Measurements from ENCODE around the gene BTBD9.

BTBD9 gene

DNA sequence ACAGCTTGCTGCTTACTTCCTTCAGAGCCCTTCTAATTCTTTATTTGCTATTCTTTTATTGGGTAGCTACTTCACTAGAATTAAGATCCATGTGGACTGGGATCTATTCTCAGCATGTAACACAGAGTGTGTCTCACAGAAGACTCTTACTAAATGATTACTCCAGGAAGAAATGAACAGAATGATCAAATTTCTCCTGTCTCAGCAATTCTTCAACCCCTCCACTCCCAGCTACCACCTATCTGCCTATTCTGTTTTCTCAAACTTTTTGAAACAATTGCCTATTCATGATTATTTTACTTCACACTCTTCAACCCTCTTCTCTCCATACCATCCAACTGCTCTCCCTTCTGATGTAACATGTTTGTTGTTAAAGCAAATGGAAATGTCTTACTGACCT lies 132.6 kb downstream of the BTBD9 start:
- H3K27ac Mint-ChIP-seq = no peak overlapping the region
- H3K4me1 Mint-ChIP-seq (ENCODE audit: low read depth) = no peaks in the 10 kb centered on the region
- no peak overlapping the region for H3K4me3 Mint-ChIP-seq
- H3K9me3 Mint-ChIP-seq = no peaks in the 10 kb centered on the region
- no peaks in the 10 kb centered on the region for H3K36me3 Mint-ChIP-seq (ENCODE audit: low read depth)
- H3K27me3 Mint-ChIP-seq (ENCODE audit: low read depth) = no peaks in the 10 kb centered on the region

GRCh38 chr6:38505826-38506225 lies 133.9 kb downstream of the BTBD9 start:
- Mint-ChIP-seq H3K4me3 (no peak overlapping the region), H3K9me3 (no peaks in the 10 kb centered on the region), H3K4me1 (ENCODE audit: low read depth) (no peaks in the 10 kb centered on the region), H3K27ac (no peak overlapping the region), H3K27me3 (ENCODE audit: low read depth) (no peaks in the 10 kb centered on the region), H3K36me3 (ENCODE audit: low read depth) (no peaks in the 10 kb centered on the region)

DNA sequence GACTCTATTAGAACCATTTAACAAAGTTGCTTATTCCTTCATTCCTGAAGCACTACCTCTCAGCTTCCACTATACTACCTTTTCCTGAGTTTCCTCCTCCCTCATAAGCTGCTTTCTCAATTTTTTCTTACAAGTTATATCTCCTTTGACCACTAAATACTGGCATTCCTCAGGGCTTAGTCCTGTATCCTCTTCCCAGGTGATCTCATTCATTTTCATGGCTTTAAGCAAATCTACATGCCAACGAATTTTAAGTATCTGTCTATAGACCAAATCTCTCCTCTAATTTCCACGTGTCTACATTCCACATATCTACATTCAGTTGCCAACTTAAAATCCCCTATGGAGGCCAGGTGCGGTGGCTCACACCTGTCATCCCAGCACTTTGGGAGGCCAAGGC lies 134.7 kb downstream of the BTBD9 start:
- Mint-ChIP-seq H3K4me3 (no peak overlapping the region), H3K27me3 (ENCODE audit: low read depth) (no peaks in the 10 kb centered on the region)

DNA sequence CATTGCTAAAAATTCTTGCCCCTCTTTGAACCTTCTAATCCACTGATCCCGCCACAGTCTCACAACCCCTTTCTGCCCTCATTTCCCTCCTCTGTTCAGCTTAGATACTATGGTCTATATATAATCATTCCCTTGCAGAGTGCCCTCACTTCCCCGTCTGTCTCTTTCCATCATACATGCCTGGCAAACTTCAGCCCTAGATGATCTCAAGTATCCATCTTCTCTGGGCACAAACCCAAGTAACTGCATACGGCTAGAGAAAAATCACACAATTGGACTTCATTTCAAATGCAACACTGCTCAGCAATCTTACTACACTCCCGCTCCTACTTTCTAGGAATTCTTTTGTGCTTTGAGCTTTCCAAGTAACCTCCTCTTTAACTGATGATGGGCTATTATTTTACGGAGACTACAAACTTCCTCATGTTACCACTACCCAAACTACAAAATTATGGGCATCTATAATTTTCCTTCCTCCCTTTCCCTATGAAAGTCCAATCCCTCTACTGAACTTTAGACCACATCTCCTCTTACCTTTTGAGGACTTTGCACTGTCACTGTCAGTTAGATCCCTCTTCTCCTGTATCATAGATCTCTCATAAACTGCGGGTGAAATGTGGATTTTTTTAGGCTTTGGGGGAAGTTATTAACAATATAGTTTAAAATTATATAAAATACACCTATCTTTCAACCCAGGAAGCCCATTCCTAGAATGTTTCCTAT lies 135.6 kb downstream of the BTBD9 start:
- no peak overlapping the region for H3K4me3 Mint-ChIP-seq
- no peaks in the 10 kb centered on the region for H3K9me3 Mint-ChIP-seq
- H3K27ac Mint-ChIP-seq = no peak overlapping the region
- H3K27me3 Mint-ChIP-seq (ENCODE audit: low read depth) = no peaks in the 10 kb centered on the region
- H3K4me1 Mint-ChIP-seq (ENCODE audit: low read depth) = no peaks in the 10 kb centered on the region
- H3K36me3 Mint-ChIP-seq (ENCODE audit: low read depth) = no peaks in the 10 kb centered on the region

More for the DNA sequence above, 134.7 kb downstream of the BTBD9 start:
- Mint-ChIP-seq H3K27ac (no peak overlapping the region), H3K4me1 (ENCODE audit: low read depth) (no peaks in the 10 kb centered on the region), H3K36me3 (ENCODE audit: low read depth) (no peaks in the 10 kb centered on the region), H3K9me3 (no peaks in the 10 kb centered on the region)

- Mint-ChIP-seq H3K36me3 (ENCODE audit: low read depth) (no peaks in the 10 kb centered on the region), H3K4me3 (no peak overlapping the region), H3K27ac (no peak overlapping the region), H3K9me3 (no peaks in the 10 kb centered on the region), H3K27me3 (ENCODE audit: low read depth) (no peaks in the 10 kb centered on the region), H3K4me1 (ENCODE audit: low read depth) (no peaks in the 10 kb centered on the region)
These were observed 136.5 kb downstream of the BTBD9 start for GRCh38 chr6:38503032-38503773.

DNA sequence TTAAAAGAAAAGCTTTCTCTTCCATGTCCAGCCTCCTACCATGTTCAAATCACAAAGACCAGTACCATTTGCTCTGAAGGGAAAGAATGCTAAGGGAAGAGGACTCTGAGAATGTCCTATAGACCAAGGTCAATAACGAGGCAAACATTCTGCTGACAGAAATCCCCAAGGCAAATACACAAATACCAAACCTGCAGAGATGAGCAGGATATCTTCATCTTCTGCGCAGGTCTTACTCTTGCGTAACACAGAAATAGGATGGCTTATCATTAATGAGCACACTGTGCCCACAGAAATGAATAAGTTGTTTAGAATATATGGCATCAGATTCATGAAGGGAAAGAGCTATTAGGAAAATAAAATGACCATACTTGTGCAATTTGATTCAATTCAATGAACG lies 137.3 kb downstream of the BTBD9 start:
- Mint-ChIP-seq H3K4me3 (no peak overlapping the region), H3K27me3 (ENCODE audit: low read depth) (no peaks in the 10 kb centered on the region), H3K4me1 (ENCODE audit: low read depth) (no peaks in the 10 kb centered on the region), H3K9me3 (no peaks in the 10 kb centered on the region), H3K27ac (no peak overlapping the region), H3K36me3 (ENCODE audit: low read depth) (no peaks in the 10 kb centered on the region)

GRCh38 chr6:38501931-38502330 lies 137.8 kb downstream of the BTBD9 start:
- H3K27ac Mint-ChIP-seq = no peak overlapping the region
- no peaks in the 10 kb centered on the region for H3K4me1 Mint-ChIP-seq (ENCODE audit: low read depth)
- H3K27me3 Mint-ChIP-seq (ENCODE audit: low read depth) = no peaks in the 10 kb centered on the region
- no peaks in the 10 kb centered on the region for H3K36me3 Mint-ChIP-seq (ENCODE audit: low read depth)
- no peak overlapping the region for H3K4me3 Mint-ChIP-seq
- H3K9me3 Mint-ChIP-seq = no peaks in the 10 kb centered on the region

DNA sequence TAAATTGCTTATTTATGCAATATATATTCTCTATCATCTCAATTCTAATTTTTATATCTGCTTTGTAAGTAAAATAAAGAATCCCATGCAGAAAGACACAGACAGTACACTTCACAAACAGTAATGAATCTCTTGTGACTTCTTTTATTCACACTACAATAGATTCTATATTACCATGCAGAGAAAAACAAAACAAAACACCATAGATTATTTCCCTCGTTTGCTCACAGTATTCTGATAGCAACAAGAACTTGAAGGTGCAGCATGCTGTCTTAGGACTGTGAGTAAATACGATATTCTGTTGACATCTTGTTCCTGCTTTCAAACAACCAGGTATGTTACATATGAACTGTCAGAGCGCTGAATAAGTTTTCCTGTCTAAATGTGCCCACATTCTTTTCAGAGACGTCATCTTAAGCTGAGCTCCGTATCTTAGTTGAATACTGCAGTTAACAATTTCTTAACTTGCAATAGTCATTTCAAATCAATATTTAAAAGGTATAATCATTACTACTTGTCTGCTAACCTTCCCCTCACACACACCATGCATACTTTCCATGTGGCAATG lies 140.1 kb downstream of the BTBD9 start:
- no peaks in the 10 kb centered on the region for H3K4me1 Mint-ChIP-seq (ENCODE audit: low read depth)
- no peaks in the 10 kb centered on the region for H3K27me3 Mint-ChIP-seq (ENCODE audit: low read depth)
- no peak overlapping the region for H3K4me3 Mint-ChIP-seq
- H3K27ac Mint-ChIP-seq = no peak overlapping the region
- no peaks in the 10 kb centered on the region for H3K36me3 Mint-ChIP-seq (ENCODE audit: low read depth)
- H3K9me3 Mint-ChIP-seq = no peaks in the 10 kb centered on the region

- no peaks in the 10 kb centered on the region for H3K27me3 Mint-ChIP-seq (ENCODE audit: low read depth)
- no peaks in the 10 kb centered on the region for H3K4me1 Mint-ChIP-seq (ENCODE audit: low read depth)
- no peaks in the 10 kb centered on the region for H3K36me3 Mint-ChIP-seq (ENCODE audit: low read depth)
- no peaks in the 10 kb centered on the region for H3K9me3 Mint-ChIP-seq
- H3K27ac Mint-ChIP-seq = no peak overlapping the region
- H3K4me3 Mint-ChIP-seq = no peak overlapping the region
These were observed 140.8 kb downstream of the BTBD9 start for GRCh38 chr6:38498805-38499445.

GRCh38 chr6:38498085-38498484 lies 141.6 kb downstream of the BTBD9 start:
- Mint-ChIP-seq H3K4me1 (ENCODE audit: low read depth) (no peaks in the 10 kb centered on the region), H3K9me3 (no peaks in the 10 kb centered on the region), H3K36me3 (ENCODE audit: low read depth) (no peaks in the 10 kb centered on the region), H3K27me3 (ENCODE audit: low read depth) (no peaks in the 10 kb centered on the region), H3K27ac (no peak overlapping the region), H3K4me3 (no peak overlapping the region)

- no peak overlapping the region for H3K4me3 Mint-ChIP-seq
- no peaks in the 10 kb centered on the region for H3K36me3 Mint-ChIP-seq (ENCODE audit: low read depth)
- no peaks in the 10 kb centered on the region for H3K4me1 Mint-ChIP-seq (ENCODE audit: low read depth)
- no peaks in the 10 kb centered on the region for H3K27me3 Mint-ChIP-seq (ENCODE audit: low read depth)
- no peak overlapping the region for H3K27ac Mint-ChIP-seq
- no peaks in the 10 kb centered on the region for H3K9me3 Mint-ChIP-seq
These were observed 142.2 kb downstream of the BTBD9 start for GRCh38 chr6:38497546-38497945.

DNA sequence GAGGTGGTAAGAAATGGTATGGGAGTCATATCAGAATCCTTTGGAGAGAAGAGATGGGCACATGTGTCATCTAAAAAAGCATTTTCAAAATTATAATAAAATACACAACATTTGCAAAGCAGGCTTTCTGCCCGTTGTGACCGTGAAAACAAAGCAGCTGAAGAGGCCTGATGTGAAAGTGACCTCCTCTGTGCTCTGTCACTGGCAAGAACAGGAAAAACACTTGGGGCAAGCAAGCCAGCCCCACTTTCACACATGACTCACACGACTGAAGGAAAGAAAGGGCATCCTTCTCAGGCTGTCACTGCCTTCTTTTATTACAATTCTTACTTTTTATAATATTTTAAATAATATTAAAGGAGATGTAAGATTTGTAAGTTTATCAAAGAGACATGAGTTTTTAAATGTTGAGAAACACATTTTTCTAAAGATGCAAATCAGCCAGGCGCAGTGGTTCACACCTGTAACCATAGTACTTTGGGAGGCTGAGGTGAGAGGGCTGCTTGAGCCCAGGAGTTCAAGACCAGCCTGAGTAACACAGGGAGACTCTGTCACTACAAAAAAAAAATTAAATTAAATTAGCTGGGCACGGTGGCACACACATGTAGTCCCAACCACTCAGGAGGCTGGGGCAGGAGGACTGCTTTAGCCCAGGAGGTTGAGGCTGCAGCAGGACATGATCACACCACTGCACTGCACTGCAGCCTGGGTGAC lies 143.7 kb downstream of the BTBD9 start:
- Mint-ChIP-seq H3K9me3 (no peaks in the 10 kb centered on the region), H3K27me3 (ENCODE audit: low read depth) (no peaks in the 10 kb centered on the region), H3K36me3 (ENCODE audit: low read depth) (no peaks in the 10 kb centered on the region), H3K27ac (no peak overlapping the region), H3K4me3 (no peak overlapping the region), H3K4me1 (ENCODE audit: low read depth) (no peaks in the 10 kb centered on the region)

- no peaks in the 10 kb centered on the region for H3K27me3 Mint-ChIP-seq (ENCODE audit: low read depth)
- H3K4me1 Mint-ChIP-seq (ENCODE audit: low read depth) = peaks cover under 1% of the 10 kb centered on the region
- no peak overlapping the region for H3K27ac Mint-ChIP-seq
- no peaks in the 10 kb centered on the region for H3K36me3 Mint-ChIP-seq (ENCODE audit: low read depth)
- H3K9me3 Mint-ChIP-seq = no peaks in the 10 kb centered on the region
- no peak overlapping the region for H3K4me3 Mint-ChIP-seq
These were observed 144.2 kb downstream of the BTBD9 start for GRCh38 chr6:38495518-38495917.

GRCh38 chr6:38493931-38494547 lies 145.7 kb downstream of the BTBD9 start:
- H3K27ac Mint-ChIP-seq = no peak overlapping the region
- H3K4me1 Mint-ChIP-seq (ENCODE audit: low read depth) = peaks cover 2% of the 10 kb centered on the region
- no peaks in the 10 kb centered on the region for H3K27me3 Mint-ChIP-seq (ENCODE audit: low read depth)
- H3K4me3 Mint-ChIP-seq = no peak overlapping the region
- H3K36me3 Mint-ChIP-seq (ENCODE audit: low read depth) = no peaks in the 10 kb centered on the region
- no peaks in the 10 kb centered on the region for H3K9me3 Mint-ChIP-seq

All from T-helper 1 cell treated with Interleukin-12 subunit alpha and Interleukin-12 subunit beta and Interleukin-4 antibody, amounts not matched to agents 30 μg/mL and 1 μg/mL, for 36 hours (primary cell).